ENCODE data around the gene AQP2.

The AQP2 gene

GRCh38 chr12:49966511-49967041, 16.0 kb downstream of the AQP2 start:
- H4K20me1 ChIP-seq (ENCODE audit: control insufficient read depth, insufficient read depth, low read depth, low read length), result no peaks in the 10 kb centered on the region
- H3K79me2 ChIP-seq (ENCODE audit: control insufficient read depth, low read length), result no peaks in the 10 kb centered on the region
- H3K27ac ChIP-seq (ENCODE audit: low read depth, low read length), result no peak overlapping the region
- H3K4me1 ChIP-seq (ENCODE audit: control insufficient read depth, low read length), result peaks cover 13% of the 10 kb centered on the region
- peak overlapping the region; percentile 80; the same call in 1 of the 2 replicates for H3K4me3 ChIP-seq (ENCODE audit: low read length)
- H3K4me2 ChIP-seq (ENCODE audit: low read length), result peak overlapping the region; percentile 95
- peaks cover 35% of the 10 kb centered on the region for H3K27me3 ChIP-seq (ENCODE audit: control insufficient read depth, low read length)
- no peaks in the 10 kb centered on the region for H3K9me3 ChIP-seq (ENCODE audit: control insufficient read depth, insufficient read depth, low read length)
- no peak for TF ChIP-seq EZH2phosphoT487 (IDR thresholded peaks at IDR 0.05; ENCODE audit: borderline replicate concordance, low read length)
- TF ChIP-seq CTCF (IDR thresholded peaks at IDR 0.05; ENCODE audit: low read depth, low read length, poor library complexity, severe bottlenecking), result no peak
- H3K9me2 ChIP-seq (replicated peaks; ENCODE audit: control insufficient read depth, low read length), result no peaks in the 10 kb centered on the region
- no peaks in the 10 kb centered on the region for H3K36me3 ChIP-seq (ENCODE audit: control insufficient read depth, low read length)
- H3F3A ChIP-seq (ENCODE audit: control insufficient read depth, insufficient read depth), result no peaks in the 10 kb centered on the region

GRCh38 chr12:49967042-49967776, 16.7 kb downstream of the AQP2 start:
- Histone ChIP-seq H3K4me2 (ENCODE audit: low read length) (peak overlapping the region; percentile 95), H4K20me1 (ENCODE audit: control insufficient read depth, insufficient read depth, low read depth, low read length) (no peaks in the 10 kb centered on the region)

DNA sequence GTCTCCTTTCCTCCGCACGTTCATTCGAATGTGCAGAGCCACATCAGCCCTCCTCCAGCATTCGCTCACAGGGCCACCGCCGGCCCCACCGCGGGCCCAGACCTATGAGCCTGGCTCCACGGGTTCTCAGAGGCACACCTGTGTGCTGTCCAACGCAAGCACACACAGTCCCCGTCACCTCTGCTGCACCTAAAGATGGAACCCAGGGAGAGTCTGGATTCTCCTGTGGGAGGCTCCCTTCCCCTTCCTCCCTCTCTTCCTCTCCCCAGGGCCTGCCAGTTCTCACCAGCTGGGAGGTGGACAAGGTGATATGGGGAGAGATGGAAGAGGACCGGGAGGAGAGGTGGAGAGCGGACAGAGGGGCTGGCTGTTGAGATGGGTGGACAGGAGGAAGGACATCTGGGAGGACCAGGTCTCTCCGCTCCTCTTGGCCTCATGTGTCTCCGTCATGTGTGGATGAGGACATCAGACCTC, 17.3 kb downstream of the AQP2 start:
- H3K27ac ChIP-seq (ENCODE audit: low read depth, low read length), result no peak overlapping the region
- no peaks in the 10 kb centered on the region for H3K36me3 ChIP-seq (ENCODE audit: control insufficient read depth, low read length)
- H3K9me2 ChIP-seq (replicated peaks; ENCODE audit: control insufficient read depth, low read length), result no peaks in the 10 kb centered on the region
- H3K4me2 ChIP-seq (ENCODE audit: low read length), result peak overlapping the region; percentile 95
- peaks cover 35% of the 10 kb centered on the region for H3K27me3 ChIP-seq (ENCODE audit: control insufficient read depth, low read length)
- no peaks in the 10 kb centered on the region for H3F3A ChIP-seq (ENCODE audit: control insufficient read depth, insufficient read depth)
- H3K79me2 ChIP-seq (ENCODE audit: control insufficient read depth, low read length), result no peaks in the 10 kb centered on the region
- H4K20me1 ChIP-seq (ENCODE audit: control insufficient read depth, insufficient read depth, low read depth, low read length), result no peaks in the 10 kb centered on the region
- H3K4me3 ChIP-seq (ENCODE audit: low read length), result peak overlapping the region; percentile 80
- no peaks in the 10 kb centered on the region for H3K9me3 ChIP-seq (ENCODE audit: control insufficient read depth, insufficient read depth, low read length)
- TF ChIP-seq CTCF (IDR thresholded peaks at IDR 0.05; ENCODE audit: low read depth, low read length, poor library complexity, severe bottlenecking), result no peak
- H3K4me1 ChIP-seq (ENCODE audit: control insufficient read depth, low read length), result peaks cover 13% of the 10 kb centered on the region

More at GRCh38 chr12:49967042-49967776, 16.7 kb downstream of the AQP2 start:
- Histone ChIP-seq H3K36me3 (ENCODE audit: control insufficient read depth, low read length) (no peaks in the 10 kb centered on the region), H3K27me3 (ENCODE audit: control insufficient read depth, low read length) (peaks cover 35% of the 10 kb centered on the region), H3K4me1 (ENCODE audit: control insufficient read depth, low read length) (peaks cover 13% of the 10 kb centered on the region), H3K4me3 (ENCODE audit: low read length) (peak overlapping the region; percentile 80), H3F3A (ENCODE audit: control insufficient read depth, insufficient read depth) (no peaks in the 10 kb centered on the region), H3K27ac (ENCODE audit: low read depth, low read length) (no peak overlapping the region), H3K9me3 (ENCODE audit: control insufficient read depth, insufficient read depth, low read length) (no peaks in the 10 kb centered on the region), H3K9me2 (replicated peaks; ENCODE audit: control insufficient read depth, low read length) (no peaks in the 10 kb centered on the region), H3K79me2 (ENCODE audit: control insufficient read depth, low read length) (no peaks in the 10 kb centered on the region)
- TF ChIP-seq CTCF (IDR thresholded peaks at IDR 0.05; ENCODE audit: low read depth, low read length, poor library complexity, severe bottlenecking) (peak; percentile 88), EZH2phosphoT487 (IDR thresholded peaks at IDR 0.05; ENCODE audit: borderline replicate concordance, low read length) (no peak)
